HG02852 (cell line): Measurements from ENCODE around the gene EMX2.

Experiments
- ATAC-seq: cut with Tn5 transposase; IDR thresholded peaks from one replicate; pipeline ENCODE4 v1.9.1; 2021; ENCODE audit warnings: mild to moderate bottlenecking, moderate library complexity; ENCODE audit not compliant: unreplicated experiment

EMX2 gene

DNA sequence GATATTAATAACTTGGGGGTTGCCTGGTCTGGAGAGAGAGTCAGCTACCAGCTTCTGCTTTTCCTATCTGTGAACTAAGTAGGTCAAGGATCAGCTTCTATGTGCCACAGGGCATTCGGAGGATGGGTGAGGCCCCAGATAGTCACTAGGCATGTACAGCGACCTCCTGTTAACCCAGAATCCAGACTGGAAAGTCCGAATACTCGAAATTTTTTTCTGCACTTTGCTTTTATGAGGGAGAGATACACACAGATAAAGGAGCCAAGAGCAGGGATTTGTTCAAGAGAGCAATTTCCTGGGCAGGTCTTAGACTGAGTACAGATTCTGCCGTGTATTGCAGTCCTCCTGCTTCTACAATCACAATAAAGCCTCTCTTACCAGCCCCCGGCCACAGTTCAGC lies 54.2 kb downstream of the EMX2 start:
- no peak for ATAC-seq

DNA sequence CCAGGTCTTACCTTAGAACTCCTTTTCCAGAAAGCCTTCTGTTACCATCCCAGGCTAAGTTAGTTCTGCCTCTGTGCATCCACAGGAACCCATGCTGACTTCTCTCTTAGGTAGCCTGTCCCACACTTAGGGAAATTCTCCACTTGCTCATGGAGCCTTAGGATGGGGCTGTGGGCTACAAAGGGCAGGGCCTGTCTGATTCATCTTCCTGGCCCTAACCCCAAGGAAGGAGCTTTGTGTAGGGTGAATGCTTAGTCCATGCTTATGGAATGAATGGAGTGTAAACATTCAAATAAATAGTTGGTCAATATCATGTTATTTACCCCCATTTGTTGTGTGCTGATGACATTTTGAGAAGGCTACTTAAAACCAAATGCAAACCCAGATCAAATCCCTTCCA lies 54.7 kb downstream of the EMX2 start:
- ATAC-seq: no peak
